ENCODE measurements around the gene MDN1.

DNA sequence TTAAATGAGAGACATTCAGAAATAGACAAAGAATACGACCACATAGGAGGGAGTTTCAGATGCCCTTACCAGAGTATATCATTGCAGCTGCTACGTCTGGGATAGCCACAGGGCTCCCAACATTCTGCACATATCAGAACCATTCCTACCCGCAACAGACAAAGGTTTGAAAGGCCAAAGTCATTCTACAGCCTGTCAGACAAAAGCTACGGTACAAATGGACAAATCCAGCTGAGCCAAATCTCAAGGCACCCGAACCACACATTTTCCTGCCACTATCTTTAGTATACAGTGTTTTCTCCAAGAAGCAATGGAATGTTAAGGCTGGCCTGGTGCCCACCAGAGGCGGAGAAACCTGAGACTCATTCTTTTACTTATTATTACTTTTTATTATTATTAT, 150.6 kb downstream of the MDN1 start:
- TF ChIP-seq, protein P1, sequence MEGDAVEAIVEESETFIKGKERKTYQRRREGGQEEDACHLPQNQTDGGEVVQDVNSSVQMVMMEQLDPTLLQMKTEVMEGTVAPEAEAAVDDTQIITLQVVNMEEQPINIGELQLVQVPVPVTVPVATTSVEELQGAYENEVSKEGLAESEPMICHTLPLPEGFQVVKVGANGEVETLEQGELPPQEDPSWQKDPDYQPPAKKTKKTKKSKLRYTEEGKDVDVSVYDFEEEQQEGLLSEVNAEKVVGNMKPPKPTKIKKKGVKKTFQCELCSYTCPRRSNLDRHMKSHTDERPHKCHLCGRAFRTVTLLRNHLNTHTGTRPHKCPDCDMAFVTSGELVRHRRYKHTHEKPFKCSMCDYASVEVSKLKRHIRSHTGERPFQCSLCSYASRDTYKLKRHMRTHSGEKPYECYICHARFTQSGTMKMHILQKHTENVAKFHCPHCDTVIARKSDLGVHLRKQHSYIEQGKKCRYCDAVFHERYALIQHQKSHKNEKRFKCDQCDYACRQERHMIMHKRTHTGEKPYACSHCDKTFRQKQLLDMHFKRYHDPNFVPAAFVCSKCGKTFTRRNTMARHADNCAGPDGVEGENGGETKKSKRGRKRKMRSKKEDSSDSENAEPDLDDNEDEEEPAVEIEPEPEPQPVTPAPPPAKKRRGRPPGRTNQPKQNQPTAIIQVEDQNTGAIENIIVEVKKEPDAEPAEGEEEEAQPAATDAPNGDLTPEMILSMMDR (IDR thresholded peaks at IDR 0.05): no peak
- TF ChIP-seq POLR2A (IDR thresholded peaks at IDR 0.05): no peak
- no peak for TF ChIP-seq POLR2AphosphoS5 (IDR thresholded peaks at IDR 0.05)
- TF ChIP-seq EP300 (IDR thresholded peaks at IDR 0.05): no peak

Data from gastroesophageal sphincter (tissue), 3 donors.